Amniotic epithelial cell (primary cell): ENCODE results near the gene TRIM22.

Experiments used
- DNase-seq: peaks from one replicate; pipeline ENCODE4 v3.0.0-alpha.2; 2010; ENCODE audit warnings: low read depth

Gene TRIM22

GRCh38 chr11:5746614-5747013, 57.0 kb downstream of the TRIM22 start:
- no peak for DNase-seq

GRCh38 chr11:5749836-5750235, 60.2 kb downstream of the TRIM22 start:
- no peak for DNase-seq

DNA sequence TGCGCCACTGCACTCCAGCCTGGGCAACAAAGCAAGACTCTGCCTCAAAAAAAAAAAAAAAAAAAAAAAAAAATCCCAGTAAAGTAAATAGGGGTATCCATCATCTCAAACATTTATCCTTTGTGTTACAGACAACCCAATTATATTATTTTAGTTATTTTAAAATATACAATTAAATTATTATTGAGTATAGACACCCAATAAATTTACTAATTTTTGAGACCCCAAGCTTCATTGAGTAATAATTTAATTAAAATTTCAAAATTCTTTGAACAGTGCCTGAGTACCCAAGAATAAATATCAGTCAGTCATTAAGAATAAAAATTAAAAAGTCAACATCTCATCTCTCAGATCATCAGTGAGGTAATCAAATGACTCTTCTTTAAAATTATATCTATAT, 64.4 kb downstream of the TRIM22 start, which contains the start of gene OR52N4:
Gene OR52N4 (plus strand): TSS at position 301 of the 400 bp plus-strand sequence. CDS start 498 bp downstream, outside the sequence.
- DNase-seq: no peak
